Measurements from ENCODE around the gene TSSC4. TPM values are rescaled to one million over a fixed set of nuclear protein-coding genes. Genes with fewer than 3 reads are reported as not detected.

TSSC4 gene
- total RNA-seq, 1 donor from 2014 or later: 48.4 TPM

DNA sequence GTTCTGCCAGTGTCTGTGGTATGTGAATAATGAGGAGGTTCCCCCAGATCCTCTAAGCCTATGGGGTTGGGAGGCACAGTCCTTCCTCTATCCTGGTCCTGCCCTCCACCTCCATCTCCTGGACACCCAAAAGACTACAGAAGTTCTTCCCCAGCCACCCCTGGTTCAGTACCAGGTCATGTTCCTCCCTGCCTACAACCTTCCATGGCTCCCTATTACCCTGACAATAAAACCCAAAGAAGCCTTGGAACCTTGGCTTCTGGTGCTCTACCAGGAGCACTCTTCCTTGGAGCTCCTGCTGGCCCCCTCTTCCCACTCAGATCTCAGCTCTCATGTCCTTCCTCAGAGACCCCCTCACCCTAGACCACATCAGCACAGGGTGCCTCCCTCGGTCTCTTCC is 30.8 kb downstream of the TSSC4 start:
- TF ChIP-seq, protein P1, sequence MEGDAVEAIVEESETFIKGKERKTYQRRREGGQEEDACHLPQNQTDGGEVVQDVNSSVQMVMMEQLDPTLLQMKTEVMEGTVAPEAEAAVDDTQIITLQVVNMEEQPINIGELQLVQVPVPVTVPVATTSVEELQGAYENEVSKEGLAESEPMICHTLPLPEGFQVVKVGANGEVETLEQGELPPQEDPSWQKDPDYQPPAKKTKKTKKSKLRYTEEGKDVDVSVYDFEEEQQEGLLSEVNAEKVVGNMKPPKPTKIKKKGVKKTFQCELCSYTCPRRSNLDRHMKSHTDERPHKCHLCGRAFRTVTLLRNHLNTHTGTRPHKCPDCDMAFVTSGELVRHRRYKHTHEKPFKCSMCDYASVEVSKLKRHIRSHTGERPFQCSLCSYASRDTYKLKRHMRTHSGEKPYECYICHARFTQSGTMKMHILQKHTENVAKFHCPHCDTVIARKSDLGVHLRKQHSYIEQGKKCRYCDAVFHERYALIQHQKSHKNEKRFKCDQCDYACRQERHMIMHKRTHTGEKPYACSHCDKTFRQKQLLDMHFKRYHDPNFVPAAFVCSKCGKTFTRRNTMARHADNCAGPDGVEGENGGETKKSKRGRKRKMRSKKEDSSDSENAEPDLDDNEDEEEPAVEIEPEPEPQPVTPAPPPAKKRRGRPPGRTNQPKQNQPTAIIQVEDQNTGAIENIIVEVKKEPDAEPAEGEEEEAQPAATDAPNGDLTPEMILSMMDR (IDR thresholded peaks at IDR 0.05; ENCODE audit: unreplicated experiment): no peak
- H3K27me3 Mint-ChIP-seq (ENCODE audit: unreplicated experiment): peaks cover 4% of the 10 kb centered on the region
- no peaks in the 10 kb centered on the region for H3K36me3 Mint-ChIP-seq (ENCODE audit: low read depth, unreplicated experiment)
- DNase-seq (ENCODE audit: low spot score): no peak
- no peaks in the 10 kb centered on the region for H3K4me1 Mint-ChIP-seq (ENCODE audit: unreplicated experiment)
- no peaks in the 10 kb centered on the region for H3K9me3 Mint-ChIP-seq (ENCODE audit: unreplicated experiment)
- H3K27ac Mint-ChIP-seq (ENCODE audit: unreplicated experiment): no peak overlapping the region
- no peak overlapping the region for H3K4me3 Mint-ChIP-seq (ENCODE audit: unreplicated experiment)

DNA sequence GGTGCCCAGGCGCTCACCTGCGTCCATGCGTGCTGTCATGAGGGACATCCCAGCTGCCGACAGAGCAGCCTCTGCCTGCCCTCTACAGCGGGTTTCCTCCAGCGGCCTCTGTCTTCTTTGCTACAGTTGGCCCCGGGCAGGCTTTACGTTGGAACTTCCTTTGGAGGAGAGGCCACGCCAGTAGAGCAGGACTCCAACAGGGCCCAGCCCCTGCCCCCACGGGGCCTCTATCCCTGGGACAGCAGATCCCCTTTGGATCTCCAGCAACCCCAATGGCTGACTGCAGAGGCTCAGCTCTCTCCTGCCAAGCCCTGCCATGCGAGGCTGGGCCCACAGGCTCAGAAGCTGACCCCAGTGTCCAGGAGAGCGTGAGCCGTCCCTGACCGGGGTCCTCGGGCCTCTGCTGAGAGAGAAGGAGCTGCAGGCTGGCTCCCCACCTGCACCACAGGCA is 31.6 kb downstream of the TSSC4 start:
- H3K4me1 Mint-ChIP-seq (ENCODE audit: unreplicated experiment): no peaks in the 10 kb centered on the region
- H3K9me3 Mint-ChIP-seq (ENCODE audit: unreplicated experiment): no peaks in the 10 kb centered on the region
- H3K4me3 Mint-ChIP-seq (ENCODE audit: unreplicated experiment): no peak overlapping the region
- no peak for DNase-seq (ENCODE audit: low spot score)
- H3K27ac Mint-ChIP-seq (ENCODE audit: unreplicated experiment): no peak overlapping the region
- H3K27me3 Mint-ChIP-seq (ENCODE audit: unreplicated experiment): peaks cover 4% of the 10 kb centered on the region
- TF ChIP-seq, protein P1 (IDR thresholded peaks at IDR 0.05; ENCODE audit: unreplicated experiment): no peak
- no peaks in the 10 kb centered on the region for H3K36me3 Mint-ChIP-seq (ENCODE audit: low read depth, unreplicated experiment)

GRCh38 chr11:2432628-2433071 is 32.1 kb downstream of the TSSC4 start:
- TF ChIP-seq, protein P1 (IDR thresholded peaks at IDR 0.05; ENCODE audit: unreplicated experiment): no peak
- no peaks in the 10 kb centered on the region for H3K4me1 Mint-ChIP-seq (ENCODE audit: unreplicated experiment)
- DNase-seq (ENCODE audit: low spot score): no peak
- peaks cover 4% of the 10 kb centered on the region for H3K27me3 Mint-ChIP-seq (ENCODE audit: unreplicated experiment)
- no peak overlapping the region for H3K27ac Mint-ChIP-seq (ENCODE audit: unreplicated experiment)
- H3K36me3 Mint-ChIP-seq (ENCODE audit: low read depth, unreplicated experiment): no peaks in the 10 kb centered on the region
- H3K9me3 Mint-ChIP-seq (ENCODE audit: unreplicated experiment): no peaks in the 10 kb centered on the region
- H3K4me3 Mint-ChIP-seq (ENCODE audit: unreplicated experiment): no peak overlapping the region

DNA sequence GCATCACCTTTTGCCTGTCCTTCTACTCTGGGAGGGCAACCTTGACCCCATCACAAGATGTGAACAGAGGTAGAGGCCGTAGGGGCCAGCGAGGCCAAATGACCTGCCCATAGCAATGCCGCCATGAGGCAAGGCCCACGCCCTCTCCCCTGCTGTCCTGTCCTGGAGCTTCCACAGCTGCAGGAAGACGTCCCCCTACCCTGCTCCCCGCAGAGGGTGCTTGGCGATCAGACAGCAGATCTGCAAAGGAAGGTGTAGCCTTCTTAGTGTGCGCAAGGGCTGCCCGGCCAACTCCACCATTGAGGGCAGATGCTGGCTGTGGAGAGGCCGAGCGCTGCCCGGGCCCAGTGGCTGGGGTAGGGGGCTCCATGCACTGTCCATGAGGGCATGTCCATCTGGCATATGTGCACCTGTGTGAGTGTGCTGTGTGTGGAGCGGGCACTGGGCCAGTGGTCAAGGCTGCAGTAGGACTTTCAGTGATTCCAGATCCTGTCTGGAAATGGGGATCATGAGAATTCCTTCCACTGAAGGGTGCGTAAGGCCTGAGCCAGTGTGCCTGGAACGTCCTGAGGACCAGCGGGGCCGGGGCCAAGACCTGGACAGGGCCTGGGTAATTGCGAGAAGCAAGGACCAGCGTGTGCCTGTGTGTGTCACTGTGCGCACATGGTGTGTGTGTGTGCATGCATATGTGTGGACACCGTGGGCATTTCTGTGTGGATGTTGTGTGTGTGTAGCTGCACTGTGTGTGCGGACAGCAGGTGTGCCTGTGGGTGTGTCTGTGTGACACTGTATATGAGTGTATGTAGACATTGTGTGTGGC is 32.8 kb downstream of the TSSC4 start:
- Mint-ChIP-seq H3K4me1 (ENCODE audit: unreplicated experiment) (no peaks in the 10 kb centered on the region), H3K36me3 (ENCODE audit: low read depth, unreplicated experiment) (no peaks in the 10 kb centered on the region), H3K9me3 (ENCODE audit: unreplicated experiment) (no peaks in the 10 kb centered on the region), H3K27ac (ENCODE audit: unreplicated experiment) (no peak overlapping the region), H3K27me3 (ENCODE audit: unreplicated experiment) (peaks cover 8% of the 10 kb centered on the region), H3K4me3 (ENCODE audit: unreplicated experiment) (no peak overlapping the region)
- DNase-seq (ENCODE audit: low spot score): no peak
- TF ChIP-seq, protein P1 (IDR thresholded peaks at IDR 0.05; ENCODE audit: unreplicated experiment): no peak

- no peaks in the 10 kb centered on the region for H3K36me3 Mint-ChIP-seq (ENCODE audit: low read depth, unreplicated experiment)
- H3K4me3 Mint-ChIP-seq (ENCODE audit: unreplicated experiment): no peak overlapping the region
- no peak for DNase-seq (ENCODE audit: low spot score)
- H3K4me1 Mint-ChIP-seq (ENCODE audit: unreplicated experiment): no peaks in the 10 kb centered on the region
- TF ChIP-seq, protein P1 (IDR thresholded peaks at IDR 0.05; ENCODE audit: unreplicated experiment): no peak
- H3K27ac Mint-ChIP-seq (ENCODE audit: unreplicated experiment): no peak overlapping the region
- H3K9me3 Mint-ChIP-seq (ENCODE audit: unreplicated experiment): no peaks in the 10 kb centered on the region
- H3K27me3 Mint-ChIP-seq (ENCODE audit: unreplicated experiment): peaks cover 8% of the 10 kb centered on the region
Observed at GRCh38 chr11:2434008-2434407, 33.5 kb downstream of the TSSC4 start.

Measured in endothelial cell (in vitro differentiated cells).